ENCODE data around the gene CTSO. TPM values are rescaled to one million over a fixed set of nuclear protein-coding genes. Genes with fewer than 3 reads are reported as not detected.

CTSO gene
- total and polyA plus RNA-seq, 2 experiments from 2014 or later = 0.44 to 0.83 TPM

DNA sequence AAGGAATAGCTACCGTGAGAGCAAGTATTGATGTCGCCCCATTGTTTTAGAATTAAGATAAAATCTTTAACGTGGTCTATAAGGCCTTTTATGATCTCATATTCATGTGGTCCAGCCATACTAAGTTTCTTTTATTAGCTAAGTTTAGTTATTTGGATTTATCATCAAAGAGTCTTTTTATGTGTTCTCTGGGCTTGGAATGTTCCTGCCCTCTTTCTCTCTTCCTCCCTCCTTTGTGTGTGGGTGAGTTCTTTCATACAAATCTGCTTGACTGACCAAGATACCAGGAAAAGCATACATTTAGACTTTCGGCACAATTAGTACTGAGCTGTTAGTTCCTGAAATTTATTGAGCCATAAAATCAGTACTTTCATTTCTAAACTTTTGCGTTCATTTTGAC, 38.9 kb downstream of the CTSO start:
- Histone ChIP-seq H3K4me1 (ENCODE audit: insufficient read depth) (no peaks in the 10 kb centered on the region), H3K79me2 (replicated peaks; ENCODE audit: insufficient read depth) (no peaks in the 10 kb centered on the region), H3K4me3 (no peak overlapping the region), H3K36me3 (ENCODE audit: insufficient read depth) (no peaks in the 10 kb centered on the region), H3K9me2 (ENCODE audit: insufficient read depth) (0 out of 2 replicates have a peak, but pooled peaks cover 5% of the 10 kb centered on the region), H3K4me2 (no peak overlapping the region), H2AFZ (no peak overlapping the region), H3K27ac (ENCODE audit: low read depth) (no peak overlapping the region), H3F3A (replicated peaks; ENCODE audit: low read depth) (no peaks in the 10 kb centered on the region), H3K27me3 (ENCODE audit: insufficient read depth) (no peaks in the 10 kb centered on the region), H4K20me1 (replicated peaks; ENCODE audit: insufficient read depth) (no peaks in the 10 kb centered on the region)
- DNase-seq (ENCODE audit: low spot score) = no peak
- TF ChIP-seq STAT1 (IDR thresholded peaks at IDR 0.05; ENCODE audit: unreplicated experiment) = no peak
- no peak for TF ChIP-seq JUNB (IDR thresholded peaks at IDR 0.05; ENCODE audit: unreplicated experiment)
- TF ChIP-seq, protein P1, sequence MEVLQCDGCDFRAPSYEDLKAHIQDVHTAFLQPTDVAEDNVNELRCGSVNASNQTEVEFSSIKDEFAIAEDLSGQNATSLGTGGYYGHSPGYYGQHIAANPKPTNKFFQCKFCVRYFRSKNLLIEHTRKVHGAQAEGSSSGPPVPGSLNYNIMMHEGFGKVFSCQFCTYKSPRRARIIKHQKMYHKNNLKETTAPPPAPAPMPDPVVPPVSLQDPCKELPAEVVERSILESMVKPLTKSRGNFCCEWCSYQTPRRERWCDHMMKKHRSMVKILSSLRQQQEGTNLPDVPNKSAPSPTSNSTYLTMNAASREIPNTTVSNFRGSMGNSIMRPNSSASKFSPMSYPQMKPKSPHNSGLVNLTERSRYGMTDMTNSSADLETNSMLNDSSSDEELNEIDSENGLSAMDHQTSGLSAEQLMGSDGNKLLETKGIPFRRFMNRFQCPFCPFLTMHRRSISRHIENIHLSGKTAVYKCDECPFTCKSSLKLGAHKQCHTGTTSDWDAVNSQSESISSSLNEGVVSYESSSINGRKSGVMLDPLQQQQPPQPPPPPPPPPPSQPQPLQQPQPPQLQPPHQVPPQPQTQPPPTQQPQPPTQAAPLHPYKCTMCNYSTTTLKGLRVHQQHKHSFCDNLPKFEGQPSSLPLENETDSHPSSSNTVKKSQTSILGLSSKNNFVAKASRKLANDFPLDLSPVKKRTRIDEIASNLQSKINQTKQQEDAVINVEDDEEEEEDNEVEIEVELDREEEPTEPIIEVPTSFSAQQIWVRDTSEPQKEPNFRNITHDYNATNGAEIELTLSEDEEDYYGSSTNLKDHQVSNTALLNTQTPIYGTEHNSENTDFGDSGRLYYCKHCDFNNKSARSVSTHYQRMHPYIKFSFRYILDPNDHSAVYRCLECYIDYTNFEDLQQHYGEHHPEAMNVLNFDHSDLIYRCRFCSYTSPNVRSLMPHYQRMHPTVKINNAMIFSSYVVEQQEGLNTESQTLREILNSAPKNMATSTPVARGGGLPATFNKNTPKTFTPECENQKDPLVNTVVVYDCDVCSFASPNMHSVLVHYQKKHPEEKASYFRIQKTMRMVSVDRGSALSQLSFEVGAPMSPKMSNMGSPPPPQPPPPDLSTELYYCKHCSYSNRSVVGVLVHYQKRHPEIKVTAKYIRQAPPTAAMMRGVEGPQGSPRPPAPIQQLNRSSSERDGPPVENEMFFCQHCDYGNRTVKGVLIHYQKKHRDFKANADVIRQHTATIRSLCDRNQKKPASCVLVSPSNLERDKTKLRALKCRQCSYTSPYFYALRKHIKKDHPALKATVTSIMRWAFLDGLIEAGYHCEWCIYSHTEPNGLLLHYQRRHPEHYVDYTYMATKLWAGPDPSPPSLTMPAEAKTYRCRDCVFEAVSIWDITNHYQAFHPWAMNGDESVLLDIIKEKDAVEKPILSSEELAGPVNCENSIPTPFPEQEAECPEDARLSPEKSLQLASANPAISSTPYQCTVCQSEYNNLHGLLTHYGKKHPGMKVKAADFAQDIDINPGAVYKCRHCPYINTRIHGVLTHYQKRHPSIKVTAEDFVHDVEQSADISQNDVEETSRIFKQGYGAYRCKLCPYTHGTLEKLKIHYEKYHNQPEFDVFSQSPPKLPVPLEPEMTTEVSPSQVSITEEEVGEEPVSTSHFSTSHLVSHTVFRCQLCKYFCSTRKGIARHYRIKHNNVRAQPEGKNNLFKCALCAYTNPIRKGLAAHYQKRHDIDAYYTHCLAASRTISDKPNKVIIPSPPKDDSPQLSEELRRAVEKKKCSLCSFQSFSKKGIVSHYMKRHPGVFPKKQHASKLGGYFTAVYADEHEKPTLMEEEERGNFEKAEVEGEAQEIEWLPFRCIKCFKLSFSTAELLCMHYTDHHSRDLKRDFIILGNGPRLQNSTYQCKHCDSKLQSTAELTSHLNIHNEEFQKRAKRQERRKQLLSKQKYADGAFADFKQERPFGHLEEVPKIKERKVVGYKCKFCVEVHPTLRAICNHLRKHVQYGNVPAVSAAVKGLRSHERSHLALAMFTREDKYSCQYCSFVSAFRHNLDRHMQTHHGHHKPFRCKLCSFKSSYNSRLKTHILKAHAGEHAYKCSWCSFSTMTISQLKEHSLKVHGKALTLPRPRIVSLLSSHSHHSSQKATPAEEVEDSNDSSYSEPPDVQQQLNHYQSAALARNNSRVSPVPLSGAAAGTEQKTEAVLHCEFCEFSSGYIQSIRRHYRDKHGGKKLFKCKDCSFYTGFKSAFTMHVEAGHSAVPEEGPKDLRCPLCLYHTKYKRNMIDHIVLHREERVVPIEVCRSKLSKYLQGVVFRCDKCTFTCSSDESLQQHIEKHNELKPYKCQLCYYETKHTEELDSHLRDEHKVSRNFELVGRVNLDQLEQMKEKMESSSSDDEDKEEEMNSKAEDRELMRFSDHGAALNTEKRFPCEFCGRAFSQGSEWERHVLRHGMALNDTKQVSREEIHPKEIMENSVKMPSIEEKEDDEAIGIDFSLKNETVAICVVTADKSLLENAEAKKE (CRISPR knock-in tag; IDR thresholded peaks at IDR 0.05) = no peak
- no peak for TF ChIP-seq NANOG (IDR thresholded peaks at IDR 0.05; ENCODE audit: borderline replicate concordance)
- TF ChIP-seq, protein P2, sequence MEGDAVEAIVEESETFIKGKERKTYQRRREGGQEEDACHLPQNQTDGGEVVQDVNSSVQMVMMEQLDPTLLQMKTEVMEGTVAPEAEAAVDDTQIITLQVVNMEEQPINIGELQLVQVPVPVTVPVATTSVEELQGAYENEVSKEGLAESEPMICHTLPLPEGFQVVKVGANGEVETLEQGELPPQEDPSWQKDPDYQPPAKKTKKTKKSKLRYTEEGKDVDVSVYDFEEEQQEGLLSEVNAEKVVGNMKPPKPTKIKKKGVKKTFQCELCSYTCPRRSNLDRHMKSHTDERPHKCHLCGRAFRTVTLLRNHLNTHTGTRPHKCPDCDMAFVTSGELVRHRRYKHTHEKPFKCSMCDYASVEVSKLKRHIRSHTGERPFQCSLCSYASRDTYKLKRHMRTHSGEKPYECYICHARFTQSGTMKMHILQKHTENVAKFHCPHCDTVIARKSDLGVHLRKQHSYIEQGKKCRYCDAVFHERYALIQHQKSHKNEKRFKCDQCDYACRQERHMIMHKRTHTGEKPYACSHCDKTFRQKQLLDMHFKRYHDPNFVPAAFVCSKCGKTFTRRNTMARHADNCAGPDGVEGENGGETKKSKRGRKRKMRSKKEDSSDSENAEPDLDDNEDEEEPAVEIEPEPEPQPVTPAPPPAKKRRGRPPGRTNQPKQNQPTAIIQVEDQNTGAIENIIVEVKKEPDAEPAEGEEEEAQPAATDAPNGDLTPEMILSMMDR (conservative IDR thresholded peaks at IDR 0.05; ENCODE audit: low read depth in 2 of 2) = no peak
- TF ChIP-seq CREB1 (CRISPR knock-in tag; IDR thresholded peaks at IDR 0.05; ENCODE audit: low read depth) = no peak
- no peak for TF ChIP-seq EZH2phosphoT487 (IDR thresholded peaks at IDR 0.05; ENCODE audit: unreplicated experiment)
- TF ChIP-seq ZNF331 (CRISPR knock-in tag; IDR thresholded peaks at IDR 0.05; ENCODE audit: low read depth) = no peak
- TF ChIP-seq, protein P3, sequence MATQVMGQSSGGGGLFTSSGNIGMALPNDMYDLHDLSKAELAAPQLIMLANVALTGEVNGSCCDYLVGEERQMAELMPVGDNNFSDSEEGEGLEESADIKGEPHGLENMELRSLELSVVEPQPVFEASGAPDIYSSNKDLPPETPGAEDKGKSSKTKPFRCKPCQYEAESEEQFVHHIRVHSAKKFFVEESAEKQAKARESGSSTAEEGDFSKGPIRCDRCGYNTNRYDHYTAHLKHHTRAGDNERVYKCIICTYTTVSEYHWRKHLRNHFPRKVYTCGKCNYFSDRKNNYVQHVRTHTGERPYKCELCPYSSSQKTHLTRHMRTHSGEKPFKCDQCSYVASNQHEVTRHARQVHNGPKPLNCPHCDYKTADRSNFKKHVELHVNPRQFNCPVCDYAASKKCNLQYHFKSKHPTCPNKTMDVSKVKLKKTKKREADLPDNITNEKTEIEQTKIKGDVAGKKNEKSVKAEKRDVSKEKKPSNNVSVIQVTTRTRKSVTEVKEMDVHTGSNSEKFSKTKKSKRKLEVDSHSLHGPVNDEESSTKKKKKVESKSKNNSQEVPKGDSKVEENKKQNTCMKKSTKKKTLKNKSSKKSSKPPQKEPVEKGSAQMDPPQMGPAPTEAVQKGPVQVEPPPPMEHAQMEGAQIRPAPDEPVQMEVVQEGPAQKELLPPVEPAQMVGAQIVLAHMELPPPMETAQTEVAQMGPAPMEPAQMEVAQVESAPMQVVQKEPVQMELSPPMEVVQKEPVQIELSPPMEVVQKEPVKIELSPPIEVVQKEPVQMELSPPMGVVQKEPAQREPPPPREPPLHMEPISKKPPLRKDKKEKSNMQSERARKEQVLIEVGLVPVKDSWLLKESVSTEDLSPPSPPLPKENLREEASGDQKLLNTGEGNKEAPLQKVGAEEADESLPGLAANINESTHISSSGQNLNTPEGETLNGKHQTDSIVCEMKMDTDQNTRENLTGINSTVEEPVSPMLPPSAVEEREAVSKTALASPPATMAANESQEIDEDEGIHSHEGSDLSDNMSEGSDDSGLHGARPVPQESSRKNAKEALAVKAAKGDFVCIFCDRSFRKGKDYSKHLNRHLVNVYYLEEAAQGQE (IDR thresholded peaks at IDR 0.05; ENCODE audit: unreplicated experiment) = no peak
- TF ChIP-seq, protein P4, sequence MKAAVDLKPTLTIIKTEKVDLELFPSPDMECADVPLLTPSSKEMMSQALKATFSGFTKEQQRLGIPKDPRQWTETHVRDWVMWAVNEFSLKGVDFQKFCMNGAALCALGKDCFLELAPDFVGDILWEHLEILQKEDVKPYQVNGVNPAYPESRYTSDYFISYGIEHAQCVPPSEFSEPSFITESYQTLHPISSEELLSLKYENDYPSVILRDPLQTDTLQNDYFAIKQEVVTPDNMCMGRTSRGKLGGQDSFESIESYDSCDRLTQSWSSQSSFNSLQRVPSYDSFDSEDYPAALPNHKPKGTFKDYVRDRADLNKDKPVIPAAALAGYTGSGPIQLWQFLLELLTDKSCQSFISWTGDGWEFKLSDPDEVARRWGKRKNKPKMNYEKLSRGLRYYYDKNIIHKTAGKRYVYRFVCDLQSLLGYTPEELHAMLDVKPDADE (IDR thresholded peaks at IDR 0.05) = no peak
- no peak for TF ChIP-seq POLR2AphosphoS5 (IDR thresholded peaks at IDR 0.05; ENCODE audit: low read depth)
- no peak for TF ChIP-seq EZH2 (IDR thresholded peaks at IDR 0.05; ENCODE audit: low read depth, unreplicated experiment)
- no peak for TF ChIP-seq ZNF114 (CRISPR knock-in tag; IDR thresholded peaks at IDR 0.05)
- no peaks in the 10 kb centered on the region for H3K36me3 Mint-ChIP-seq (ENCODE audit: low read depth)
- no peak overlapping the region for H3K27ac Mint-ChIP-seq
- H3K27me3 Mint-ChIP-seq (ENCODE audit: insufficient read depth, low read depth, poor library complexity) = no peaks in the 10 kb centered on the region
- no peaks in the 10 kb centered on the region for H3K4me1 Mint-ChIP-seq
- H3K9me3 Mint-ChIP-seq = no peaks in the 10 kb centered on the region
- H3K4me3 Mint-ChIP-seq = no peak overlapping the region
- ATAC-seq = no peak

Measured in GM23338 (cell line).